K562 (cell line): Measurements from ENCODE around the gene ESAM. TPM values are rescaled to one million over a fixed set of nuclear protein-coding genes. Genes with fewer than 3 reads are reported as not detected.

Experiments
- ATAC-seq: fragments of 200-7000 bp; cut with Tn5 transposase; 3 replicates; pipeline ENCODE4 v1.9.1; 2020; ENCODE audit warnings: moderate library complexity
- BruUV-seq: library from RNA; stranded (reverse); fragments of 400-500 nt; replicated peaks from 2 replicates; lab custom pipeline; 2021; lab: Mats Ljungman, UMichigan
- CTCF ChIA-PET: fragments of 300-600 bp; formaldehyde crosslinking; extraction: SDS; loops from one replicate; lab custom pipeline; 2021; ENCODE audit warnings: low intra/inter-chr PET ratio; lab: Yijun Ruan, JAX
- POLR2A ChIA-PET: fragments of 300-600, 350-650 bp; sonication (Branson Sonifier 250); formaldehyde crosslinking; extraction: SDS; loops from one replicate; lab custom pipeline; 2021; ENCODE audit warnings: antibody characterized with exemption, inconsistent platforms; lab: Yijun Ruan, JAX
- DNase-seq, 4 experiments: peaks; one replicate each; pipeline versions ENCODE4 v3.0.0 to v3.0.0-alpha.2; 2011 to 2018; ENCODE audit warnings: low spot score in 3 of 4, mixed read lengths in 3 of 4; ENCODE audit errors: extremely low read depth in 1 of 4
- FAIRE-seq: peaks from 2 replicates; lab custom pipeline; 2011; peaks lifted over from hg19 to GRCh38; lab: Jason Lieb, UNC
- H2AFZ ChIP-seq: 2 replicates; pipeline ENCODE4 v1.6.0; 2011; ENCODE audit warnings: low read depth, low read length, control low read depth, inconsistent platforms
- H3K27ac ChIP-seq: fragments of 200-600 bp; 3 replicates; pipeline ENCODE4 v1.8.0; 2011; ENCODE audit warnings: low read depth, mild to moderate bottlenecking, control low read depth, inconsistent platforms, low read length, moderate library complexity, mixed read lengths; ENCODE audit errors: extremely low read depth
- H3K27me3 ChIP-seq, 2 experiments: fragments of 300-600 bp in 1 of 2; 2 replicates in 1 of 2; 3 replicates in 1 of 2; pipeline versions ENCODE4 v1.6.0 to v1.8.0; 2011; ENCODE audit warnings: inconsistent platforms in 2 of 2, low read length in 2 of 2, mild to moderate bottlenecking in 1 of 2, mixed read lengths in 1 of 2, moderate library complexity in 1 of 2; ENCODE audit not compliant: control insufficient read depth in 2 of 2, insufficient read depth in 2 of 2
- H3K36me3 ChIP-seq: fragments of 300-600 bp; 3 replicates; pipeline ENCODE4 v1.8.0; 2011; ENCODE audit warnings: mild to moderate bottlenecking, low read length, inconsistent platforms; ENCODE audit not compliant: control insufficient read depth, insufficient read depth
- H3K4me1 ChIP-seq, 2 experiments: fragments of 200-600 bp in 1 of 2; replicated peaks in 1 of 2; 2 replicates in 1 of 2; 3 replicates in 1 of 2; pipeline versions ENCODE4 v1.5.1 to v1.8.0; 2011; ENCODE audit warnings: inconsistent platforms in 2 of 2, low read length in 2 of 2, mild to moderate bottlenecking in 1 of 2, mixed read lengths in 1 of 2, moderate library complexity in 1 of 2; ENCODE audit not compliant: control insufficient read depth in 2 of 2, insufficient read depth in 2 of 2
- H3K4me2 ChIP-seq: 2 replicates; pipeline ENCODE4 v1.6.1; 2011; ENCODE audit warnings: low read length, control low read depth, inconsistent platforms, mixed read lengths; ENCODE audit not compliant: insufficient read depth
- H3K4me3 ChIP-seq: fragments of 200-600 bp; sonication (generic), shearing (Covaris generic); 2 replicates; pipeline ENCODE4 v1.5.1; 2016; ENCODE audit warnings: control low read depth, inconsistent platforms
- H3K79me2 ChIP-seq: fragments of 200-600 bp; 3 replicates; pipeline ENCODE4 v1.8.0; 2011; ENCODE audit warnings: low read length, inconsistent platforms; ENCODE audit not compliant: control insufficient read depth, insufficient read depth
- H3K9ac ChIP-seq, 2 experiments: 2 replicates each; pipeline versions ENCODE4 v1.6.0 to v1.6.1; 2011; ENCODE audit warnings: low read depth in 2 of 2, low read length in 2 of 2, control low read depth in 1 of 2, inconsistent platforms in 1 of 2, mild to moderate bottlenecking in 1 of 2, mixed read lengths in 1 of 2; ENCODE audit not compliant: insufficient read depth in 1 of 2
- H3K9me1 ChIP-seq: one replicate; pipeline ENCODE4 v1.6.0; 2011; ENCODE audit warnings: inconsistent platforms, mild to moderate bottlenecking, low read length, moderate library complexity; ENCODE audit not compliant: control insufficient read depth, insufficient read depth
- H3K9me3 ChIP-seq: replicated peaks from 2 replicates; pipeline ENCODE4 v1.5.1; 2011; ENCODE audit warnings: low read depth, low read length, inconsistent platforms; ENCODE audit not compliant: control insufficient read depth, insufficient read depth
- H4K20me1 ChIP-seq: replicated peaks from 2 replicates; pipeline ENCODE4 v1.6.1; 2011; ENCODE audit warnings: low read length, inconsistent platforms, mixed read lengths; ENCODE audit not compliant: control insufficient read depth, insufficient read depth
- MAFG ChIP-seq: fragments of 450-650 bp; conservative IDR thresholded peaks from 2 replicates; pipeline ENCODE4 v1.6.1; 2016; ENCODE audit warnings: missing genetic modification characterization, missing compliant biosample characterization
- MCM2 ChIP-seq: fragments of 450-650 bp; IDR thresholded peaks from 2 replicates; pipeline ENCODE4 v1.6.1; 2017; ENCODE audit warnings: low read depth, mild to moderate bottlenecking
- SMAD1 ChIP-seq: fragments of 150-350 bp; IDR thresholded peaks from 2 replicates; pipeline ENCODE4 v1.6.1; 2014; ENCODE audit warnings: low read length, low read depth; ENCODE audit not compliant: partially characterized antibody
- ZNF165 ChIP-seq: fragments of 250-450 bp; sonication (Bioruptor Pico); IDR thresholded peaks from 2 replicates; pipeline ENCODE4 v1.4.0; 2020; ENCODE audit warnings: borderline replicate concordance
- WGBS: fragments of 100-300 bp; shearing (Covaris generic); methylation state at CpG from one replicate; pipeline ENCODE4 v1.1.6; 2016; ENCODE audit warnings: low coverage, mixed read lengths; ENCODE audit not compliant: insufficient coverage; ENCODE audit errors: missing lambda C conversion rate; 5-methylcytosine and 5-hydroxymethylcytosine counted together
- in situ Hi-C: fragments of 300-500 bp; cut with MboI; formaldehyde crosslinking; loops from 4 replicates; pipeline ENCODE4 v1.15.0; 2018; ENCODE audit warnings: inconsistent platforms, mixed read lengths
- intact Hi-C: fragments of 100-400 bp; cut with micrococcal nuclease; formaldehyde crosslinking; loops from 2 replicates; pipeline ENCODE4 v1.14.2; 2022
- polyA plus RNA-seq, 8 experiments: library from polyadenylated mRNA; depleted of rRNA in 4 of 8; stranded (reverse) in 5 of 8; unstranded in 3 of 8; fragments of >200 nt; fragmentation: Nextera tagmentation in 2 of 8; fragmentation: Illumina TruSeq in 1 of 8; extraction: Ambion mirVana in 2 of 8; extraction: Trizol in 1 of 8; gene quantifications; 2 replicates each; pipeline versions ENCODE4 v1.2.1 to v1.2.3, GENCODE V29; 2011 to 2014; ENCODE audit warnings: inconsistent platforms in 1 of 8, missing spikeins in 1 of 8
- total RNA-seq, 7 experiments: library from RNA; depleted of rRNA in 6 of 7; stranded (reverse); fragments of >200 nt in 6 of 7; fragmentation: Illumina TruSeq in 2 of 7; extraction: Trizol in 2 of 7; gene quantifications; 2 replicates each; pipeline versions ENCODE4 v1.2.1 to v1.2.3, GENCODE V29; 2011 to 2021; ENCODE audit warnings: low replicate concordance in 1 of 7
- TF ChIP-seq, protein P1 (sequence below): fragments of 450-650 bp; formaldehyde crosslinking; IDR thresholded peaks from 2 replicates; pipeline ENCODE4 v1.4.0; 2022; ENCODE audit warnings: missing genetic modification characterization
- TF ChIP-seq, protein P2 (sequence below): fragments of 450-650 bp; conservative IDR thresholded peaks from 2 replicates; pipeline ENCODE4 v1.6.1; 2016; ENCODE audit warnings: missing genetic modification characterization, low read depth, mild to moderate bottlenecking, control low read depth, missing compliant biosample characterization
- TF ChIP-seq, protein P3 (sequence below), 2 experiments: fragments of 450-650 bp; formaldehyde crosslinking in 1 of 2; IDR thresholded peaks; 2 replicates each; pipeline versions ENCODE4 v1.4.0 to v1.6.1; 2014 to 2020; ENCODE audit warnings: mild to moderate bottlenecking in 2 of 2, borderline replicate concordance in 1 of 2, low read depth in 1 of 2

The ESAM gene
- total and polyA plus RNA-seq, 9 of the 15 experiments (the other 6 are each of a cell fraction or from before 2014, with no cell fraction given), result 0.06 to 1.5 (median 0.22) TPM

DNA sequence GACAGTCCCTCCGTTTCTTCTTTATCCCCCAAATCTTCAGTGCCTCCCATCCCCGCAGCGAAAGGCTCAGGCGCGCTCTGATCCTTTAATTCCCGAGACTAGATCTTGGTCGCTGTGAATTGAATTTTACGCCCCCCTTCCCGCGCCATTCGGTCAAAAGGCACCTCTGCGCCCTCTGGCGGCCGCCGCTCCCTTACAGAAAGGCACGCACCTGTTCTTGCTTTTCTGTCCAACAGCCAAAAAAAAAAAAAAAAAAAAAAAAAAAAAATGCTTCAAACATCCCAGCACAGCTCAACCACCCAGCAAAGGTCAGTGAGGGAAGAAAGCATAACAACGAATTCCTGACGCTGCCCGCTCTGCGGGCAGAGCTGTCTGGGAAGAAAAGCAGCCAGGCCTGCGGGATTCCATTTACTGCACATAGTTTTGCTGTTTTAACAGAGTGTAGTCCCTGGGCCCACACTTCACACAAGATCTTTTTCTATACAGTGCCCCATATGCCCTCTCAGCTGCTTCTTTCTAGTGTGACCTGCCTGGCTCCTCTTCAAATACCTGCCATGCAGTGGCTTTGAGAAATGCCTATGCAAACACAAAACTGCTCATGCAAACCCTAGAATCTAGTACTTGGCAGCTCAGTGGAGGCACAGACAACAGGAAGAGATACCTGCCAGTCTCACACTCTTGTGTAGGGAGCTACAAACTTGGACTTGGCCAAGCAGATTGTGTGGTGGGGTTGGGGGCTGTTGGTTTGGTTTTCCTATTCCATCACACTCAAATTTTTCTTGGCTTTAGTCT is 1.3 kb upstream of the ESAM start:
- intact Hi-C loops, result loop anchor here (1.0 to 10.0 kb wide), 5 partner anchors 30 to 349 kb away; no protein-coding TSS in a partner anchor
- in situ Hi-C loops, result loop anchor here (10.0 kb wide), 2 partner anchors 89 to 349 kb away; partner anchors contain the start of genes SIAE and SPA17
- no peaks in the 10 kb centered on the region for H4K20me1 ChIP-seq
- no peaks in the 10 kb centered on the region for H3K79me2 ChIP-seq
- H3K4me3 ChIP-seq, result peak overlapping the region; percentile 46
- no TSS peak for BruUV-seq
- peak; percentile 75 for ATAC-seq
- H3K36me3 ChIP-seq, result peaks cover 3% of the 10 kb centered on the region; the same call in 1 of the 3 replicates
- peak; percentile 78 for FAIRE-seq
- peak overlapping the region; percentile 95 for H2AFZ ChIP-seq
- H3K27me3 ChIP-seq, result peaks cover 0 to 22% of the 10 kb centered on the region in 2 experiments; a peak in 2 of 5 replicates
- no peak overlapping the region for H3K27ac ChIP-seq
- H3K9me3 ChIP-seq, result no peaks in the 10 kb centered on the region
- ChIA-PET CTCF (interaction anchor here (0.6 to 2.6 kb wide), 6 partner anchors 30 to 674 kb away, joined by 3 to 24 read pairs (median 12); no protein-coding TSS in a partner anchor), POLR2A (interaction anchor here (0.7 to 0.9 kb wide), 2 partner anchors 29 to 30 kb away, joined by 3 read pairs; no protein-coding TSS in a partner anchor)
- peak overlapping the region; percentile 93 for H3K4me2 ChIP-seq
- H3K9ac ChIP-seq, result peak overlapping the region; percentile 45 to 91
- H3K4me1 ChIP-seq, result peaks cover 0 to 34% of the 10 kb centered on the region in 2 experiments; a peak in 4 of 5 replicates
- no peaks in the 10 kb centered on the region for H3K9me1 ChIP-seq
- 1% methylated on average over 20 of the region's 21 CpGs for WGBS
- peak; percentile 62 to 87 (median 66) for DNase-seq
- no peak for TF ChIP-seq MCM2
- TF ChIP-seq, protein P1, sequence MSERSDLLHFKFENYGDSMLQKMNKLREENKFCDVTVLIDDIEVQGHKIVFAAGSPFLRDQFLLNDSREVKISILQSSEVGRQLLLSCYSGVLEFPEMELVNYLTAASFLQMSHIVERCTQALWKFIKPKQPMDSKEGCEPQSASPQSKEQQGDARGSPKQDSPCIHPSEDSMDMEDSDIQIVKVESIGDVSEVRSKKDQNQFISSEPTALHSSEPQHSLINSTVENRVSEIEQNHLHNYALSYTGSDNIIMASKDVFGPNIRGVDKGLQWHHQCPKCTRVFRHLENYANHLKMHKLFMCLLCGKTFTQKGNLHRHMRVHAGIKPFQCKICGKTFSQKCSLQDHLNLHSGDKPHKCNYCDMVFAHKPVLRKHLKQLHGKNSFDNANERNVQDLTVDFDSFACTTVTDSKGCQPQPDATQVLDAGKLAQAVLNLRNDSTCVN, result no peak
- no peak for TF ChIP-seq MAFG
- TF ChIP-seq, protein P2, sequence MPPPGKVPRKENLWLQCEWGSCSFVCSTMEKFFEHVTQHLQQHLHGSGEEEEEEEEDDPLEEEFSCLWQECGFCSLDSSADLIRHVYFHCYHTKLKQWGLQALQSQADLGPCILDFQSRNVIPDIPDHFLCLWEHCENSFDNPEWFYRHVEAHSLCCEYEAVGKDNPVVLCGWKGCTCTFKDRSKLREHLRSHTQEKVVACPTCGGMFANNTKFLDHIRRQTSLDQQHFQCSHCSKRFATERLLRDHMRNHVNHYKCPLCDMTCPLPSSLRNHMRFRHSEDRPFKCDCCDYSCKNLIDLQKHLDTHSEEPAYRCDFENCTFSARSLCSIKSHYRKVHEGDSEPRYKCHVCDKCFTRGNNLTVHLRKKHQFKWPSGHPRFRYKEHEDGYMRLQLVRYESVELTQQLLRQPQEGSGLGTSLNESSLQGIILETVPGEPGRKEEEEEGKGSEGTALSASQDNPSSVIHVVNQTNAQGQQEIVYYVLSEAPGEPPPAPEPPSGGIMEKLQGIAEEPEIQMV, result no peak
- no peak for TF ChIP-seq ZNF165 (CRISPR knock-in tag)
- no peak for TF ChIP-seq SMAD1
- TF ChIP-seq, protein P3, sequence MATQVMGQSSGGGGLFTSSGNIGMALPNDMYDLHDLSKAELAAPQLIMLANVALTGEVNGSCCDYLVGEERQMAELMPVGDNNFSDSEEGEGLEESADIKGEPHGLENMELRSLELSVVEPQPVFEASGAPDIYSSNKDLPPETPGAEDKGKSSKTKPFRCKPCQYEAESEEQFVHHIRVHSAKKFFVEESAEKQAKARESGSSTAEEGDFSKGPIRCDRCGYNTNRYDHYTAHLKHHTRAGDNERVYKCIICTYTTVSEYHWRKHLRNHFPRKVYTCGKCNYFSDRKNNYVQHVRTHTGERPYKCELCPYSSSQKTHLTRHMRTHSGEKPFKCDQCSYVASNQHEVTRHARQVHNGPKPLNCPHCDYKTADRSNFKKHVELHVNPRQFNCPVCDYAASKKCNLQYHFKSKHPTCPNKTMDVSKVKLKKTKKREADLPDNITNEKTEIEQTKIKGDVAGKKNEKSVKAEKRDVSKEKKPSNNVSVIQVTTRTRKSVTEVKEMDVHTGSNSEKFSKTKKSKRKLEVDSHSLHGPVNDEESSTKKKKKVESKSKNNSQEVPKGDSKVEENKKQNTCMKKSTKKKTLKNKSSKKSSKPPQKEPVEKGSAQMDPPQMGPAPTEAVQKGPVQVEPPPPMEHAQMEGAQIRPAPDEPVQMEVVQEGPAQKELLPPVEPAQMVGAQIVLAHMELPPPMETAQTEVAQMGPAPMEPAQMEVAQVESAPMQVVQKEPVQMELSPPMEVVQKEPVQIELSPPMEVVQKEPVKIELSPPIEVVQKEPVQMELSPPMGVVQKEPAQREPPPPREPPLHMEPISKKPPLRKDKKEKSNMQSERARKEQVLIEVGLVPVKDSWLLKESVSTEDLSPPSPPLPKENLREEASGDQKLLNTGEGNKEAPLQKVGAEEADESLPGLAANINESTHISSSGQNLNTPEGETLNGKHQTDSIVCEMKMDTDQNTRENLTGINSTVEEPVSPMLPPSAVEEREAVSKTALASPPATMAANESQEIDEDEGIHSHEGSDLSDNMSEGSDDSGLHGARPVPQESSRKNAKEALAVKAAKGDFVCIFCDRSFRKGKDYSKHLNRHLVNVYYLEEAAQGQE (IDR thresholded peaks at IDR 0.05; ENCODE audit: borderline replicate concordance), result peak; percentile 66; the same call in 1 of the 2 replicates
- TF ChIP-seq, protein P3 (CRISPR knock-in tag; IDR thresholded peaks at IDR 0.05; ENCODE audit: low read depth), result no peak
